Hematopoietic multipotent progenitor cell treated with erythropoietin and hydrocortisone succinate and interleukin-3 and kit ligand, for 15 days (in vitro differentiated cells): ENCODE measurements around the gene ANO5.
"Not testable (repeated sequence)": the region's sequence is repeated elsewhere in the genome, so short reads cannot be mapped to it uniquely, and the experiment has no call there.

Source experiments
- DNase-seq: peaks from one replicate; pipeline ENCODE4 v3.0.0-alpha.2; 2015; ENCODE audit warnings: low spot score

Gene ANO5

GRCh38 chr11:22199243-22199642 is 6.4 kb downstream of the ANO5 start:
- DNase-seq: no peak

- no peak for DNase-seq
These were observed 10.4 kb downstream of the ANO5 start for GRCh38 chr11:22203281-22203680.

- DNase-seq: no peak
These were observed 14.3 kb downstream of the ANO5 start for GRCh38 chr11:22207162-22207561.

- no peak for DNase-seq
These were observed 15.4 kb downstream of the ANO5 start for GRCh38 chr11:22208151-22208858.

GRCh38 chr11:22216940-22217339 is 24.1 kb downstream of the ANO5 start:
- no peak for DNase-seq

GRCh38 chr11:22221143-22221542 is 28.3 kb downstream of the ANO5 start:
- no peak for DNase-seq

- no peak for DNase-seq
These were observed 32.3 kb downstream of the ANO5 start for GRCh38 chr11:22225190-22225589.

GRCh38 chr11:22234743-22235142 is 41.9 kb downstream of the ANO5 start:
- no peak for DNase-seq

GRCh38 chr11:22244986-22245592 is 52.2 kb downstream of the ANO5 start:
- peak; percentile 37 for DNase-seq

- DNase-seq: no peak
These were observed 54.1 kb downstream of the ANO5 start for GRCh38 chr11:22246992-22247391.

GRCh38 chr11:22249871-22250270 is 57.0 kb downstream of the ANO5 start:
- no peak for DNase-seq

GRCh38 chr11:22256876-22257275 is 64.0 kb downstream of the ANO5 start:
- no peak for DNase-seq

- no peak for DNase-seq
These were observed 70.7 kb downstream of the ANO5 start for GRCh38 chr11:22263613-22264012.

- not testable (repeated sequence) for DNase-seq
These were observed 76.2 kb downstream of the ANO5 start for GRCh38 chr11:22268983-22269624.

GRCh38 chr11:22273781-22274180 is 80.9 kb downstream of the ANO5 start:
- no peak for DNase-seq

- no peak for DNase-seq
These were observed 82.7 kb downstream of the ANO5 start for GRCh38 chr11:22275600-22275999.

- no peak for DNase-seq
These were observed 83.7 kb downstream of the ANO5 start for GRCh38 chr11:22276535-22276934.

GRCh38 chr11:22284991-22285390 is 92.1 kb downstream of the ANO5 start:
- DNase-seq: not testable (repeated sequence)

- DNase-seq: no peak
These were observed 109.5 kb downstream of the ANO5 start for GRCh38 chr11:22302368-22302767.

- peak; percentile 42 for DNase-seq
These were observed 111.6 kb downstream of the ANO5 start for GRCh38 chr11:22304337-22304961.

GRCh38 chr11:22317656-22318055 is 124.8 kb downstream of the ANO5 start:
- no peak for DNase-seq

GRCh38 chr11:22331771-22332170 is 138.9 kb downstream of the ANO5 start:
- DNase-seq: no peak
